ENCODE data around the gene OR2T3. TPM values are rescaled to one million over a fixed set of nuclear protein-coding genes. Genes with fewer than 3 reads are reported as not detected.
"Not testable (repeated sequence)": the region's sequence is repeated elsewhere in the genome, so short reads cannot be mapped to it uniquely, and the experiment has no call there.

Gene OR2T3
- total RNA-seq, 1 donor: under 0.01 TPM

DNA sequence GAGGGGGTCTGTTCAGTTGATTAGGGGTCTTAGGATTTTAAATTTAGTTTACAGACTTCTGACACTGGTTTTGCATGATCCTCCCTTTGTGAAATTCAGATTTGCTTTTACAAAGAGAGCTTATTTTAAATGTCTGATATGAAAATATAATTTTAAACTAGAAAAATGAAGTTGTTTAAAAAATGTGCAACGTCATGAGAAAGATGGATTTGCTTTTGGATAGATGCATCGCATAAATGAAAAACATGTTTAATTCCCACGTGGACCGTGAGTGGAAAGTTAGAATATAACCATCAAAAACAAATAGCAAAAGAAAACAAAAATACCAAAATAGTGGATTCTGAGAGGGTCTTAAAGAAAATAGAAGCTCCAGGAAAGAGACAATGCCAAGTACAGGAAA lies 2.0 kb upstream of the OR2T3 start:
- no peak for DNase-seq (ENCODE audit: low read depth in 2 of 3, low spot score in 2 of 3)

DNA sequence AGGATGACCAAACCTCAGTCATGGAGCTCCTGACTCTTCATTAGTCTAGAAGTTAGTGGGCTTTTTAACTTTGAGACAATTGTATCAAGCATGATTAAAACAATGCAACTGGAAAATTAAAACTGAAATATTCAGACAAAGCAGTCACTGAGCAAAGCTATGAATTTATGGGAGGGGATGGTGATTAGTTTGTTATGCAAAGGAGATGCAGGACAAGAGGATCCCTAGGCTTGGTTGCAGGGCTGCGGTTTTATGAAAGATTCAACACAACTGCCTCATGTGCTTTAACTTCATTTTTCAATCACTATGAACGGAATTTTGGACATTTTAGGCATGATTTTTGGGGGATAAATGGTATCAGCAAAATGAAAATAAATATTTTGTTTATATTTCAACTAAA lies 1.0 kb upstream of the OR2T3 start:
- DNase-seq (ENCODE audit: low read depth in 2 of 3, low spot score in 2 of 3): not testable (repeated sequence)

DNA sequence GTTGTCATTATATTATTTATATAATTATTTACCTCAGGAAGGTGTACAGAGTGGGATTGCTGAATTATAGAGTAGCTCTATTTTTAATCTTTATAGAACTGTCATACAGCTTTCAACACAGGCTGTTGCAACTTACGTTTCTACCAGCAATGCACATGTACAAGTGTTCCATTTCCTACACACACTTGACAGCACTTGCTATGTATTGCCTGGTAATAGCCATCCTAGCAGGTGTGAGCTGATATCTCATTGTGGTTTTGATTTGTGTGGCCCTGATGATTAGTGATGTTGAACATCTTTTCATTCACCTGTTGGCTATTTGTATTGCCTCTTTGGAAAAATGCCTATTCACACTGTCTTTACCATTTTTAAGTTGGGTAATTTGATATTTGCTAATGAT lies 2.5 kb downstream of the OR2T3 start:
- not testable (repeated sequence) for DNase-seq (ENCODE audit: low read depth in 2 of 3, low spot score in 2 of 3)

DNA sequence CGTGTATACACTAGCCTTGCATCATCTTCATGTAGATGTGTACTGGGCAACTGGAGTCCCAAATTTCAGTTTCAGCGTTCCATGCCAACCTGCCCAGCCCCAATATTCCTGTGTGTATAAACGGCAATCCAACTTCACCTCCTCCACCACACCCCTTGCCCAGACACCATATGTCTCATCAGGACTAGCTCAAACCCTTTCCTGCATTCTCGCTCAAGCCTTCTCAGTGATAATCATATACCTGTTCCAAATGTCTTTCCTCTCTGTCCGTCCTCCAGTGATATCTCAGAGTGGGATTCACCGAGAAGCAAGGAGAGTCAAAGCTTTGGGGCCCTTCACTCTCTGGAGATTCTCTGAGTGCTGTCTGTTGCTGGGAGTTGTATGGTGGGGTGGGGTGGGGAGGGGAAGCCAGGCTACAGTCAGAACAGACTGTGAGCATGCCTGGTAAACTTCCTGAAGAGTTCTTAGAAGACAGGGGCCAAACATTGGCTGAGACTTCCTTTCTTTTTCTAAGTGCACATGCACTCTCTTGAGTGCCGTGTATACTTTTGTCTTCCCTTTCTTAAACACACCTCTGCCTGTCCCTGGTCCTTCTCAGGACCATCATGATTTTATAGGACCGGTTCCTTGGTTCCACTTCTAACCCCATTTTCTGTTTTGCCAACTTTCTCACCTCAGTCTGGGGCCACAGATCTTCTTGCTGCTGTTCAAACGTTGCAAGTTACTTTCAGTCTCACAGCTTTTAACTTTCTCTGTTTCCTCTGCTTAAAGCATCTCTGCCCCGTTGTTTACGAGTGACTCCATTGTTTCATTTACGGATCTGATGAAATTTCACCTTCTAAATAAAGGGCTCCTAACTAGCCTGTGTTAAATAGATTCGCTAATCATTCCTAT lies 8.8 kb downstream of the OR2T3 start:
- peak in 2 of 3 donors; percentile 10 to 11 for DNase-seq (ENCODE audit: low read depth in 2 of 3, low spot score in 2 of 3)

DNA sequence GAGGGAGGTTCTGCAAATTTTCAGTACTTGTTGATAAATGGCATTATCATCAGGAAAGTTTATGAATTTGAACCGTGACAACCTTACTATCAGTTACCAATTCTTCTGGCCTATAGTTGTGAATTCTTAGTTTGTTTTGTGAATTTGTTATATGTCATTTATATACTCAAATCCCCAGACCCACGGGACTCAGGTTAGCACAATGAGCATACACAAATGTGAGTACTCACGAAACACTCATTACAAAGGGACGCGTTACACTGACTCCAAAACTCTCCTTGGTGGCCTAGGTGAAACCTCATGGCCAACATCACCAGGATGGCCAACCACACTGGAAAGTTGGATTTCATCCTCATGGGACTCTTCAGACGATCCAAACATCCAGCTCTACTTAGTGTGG lies 15.1 kb downstream of the OR2T3 start, which contains the start of gene OR2T5:
Gene OR2T5, plus strand, starts transcription at position 301 of the 400 bp plus-strand sequence. Its CDS starts 0 bp downstream, at position 301.
- not testable (repeated sequence) for DNase-seq (ENCODE audit: low read depth in 2 of 3, low spot score in 2 of 3)

DNA sequence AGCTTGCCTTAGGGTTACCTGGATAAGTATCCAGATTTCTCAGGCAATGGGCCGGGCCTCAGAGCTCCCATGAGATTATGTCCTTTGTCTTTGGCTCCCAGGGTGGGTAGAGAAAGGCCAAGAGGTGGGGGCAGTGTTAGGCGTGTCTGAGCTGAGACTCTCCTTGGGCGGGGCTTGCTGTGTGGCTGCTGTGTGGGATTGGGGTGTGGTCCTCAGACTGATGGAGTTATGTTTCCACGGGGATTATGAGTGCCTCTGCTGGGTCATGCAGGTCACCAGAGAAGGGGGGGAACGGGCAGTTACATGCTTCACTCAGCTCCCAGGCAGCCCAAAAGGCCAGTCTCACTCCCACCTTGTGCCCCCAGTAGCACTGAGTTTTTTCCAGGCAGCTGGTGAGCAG lies 23.5 kb downstream of the OR2T3 start:
- not testable (repeated sequence) for DNase-seq (ENCODE audit: low read depth in 2 of 3, low spot score in 2 of 3)

DNA sequence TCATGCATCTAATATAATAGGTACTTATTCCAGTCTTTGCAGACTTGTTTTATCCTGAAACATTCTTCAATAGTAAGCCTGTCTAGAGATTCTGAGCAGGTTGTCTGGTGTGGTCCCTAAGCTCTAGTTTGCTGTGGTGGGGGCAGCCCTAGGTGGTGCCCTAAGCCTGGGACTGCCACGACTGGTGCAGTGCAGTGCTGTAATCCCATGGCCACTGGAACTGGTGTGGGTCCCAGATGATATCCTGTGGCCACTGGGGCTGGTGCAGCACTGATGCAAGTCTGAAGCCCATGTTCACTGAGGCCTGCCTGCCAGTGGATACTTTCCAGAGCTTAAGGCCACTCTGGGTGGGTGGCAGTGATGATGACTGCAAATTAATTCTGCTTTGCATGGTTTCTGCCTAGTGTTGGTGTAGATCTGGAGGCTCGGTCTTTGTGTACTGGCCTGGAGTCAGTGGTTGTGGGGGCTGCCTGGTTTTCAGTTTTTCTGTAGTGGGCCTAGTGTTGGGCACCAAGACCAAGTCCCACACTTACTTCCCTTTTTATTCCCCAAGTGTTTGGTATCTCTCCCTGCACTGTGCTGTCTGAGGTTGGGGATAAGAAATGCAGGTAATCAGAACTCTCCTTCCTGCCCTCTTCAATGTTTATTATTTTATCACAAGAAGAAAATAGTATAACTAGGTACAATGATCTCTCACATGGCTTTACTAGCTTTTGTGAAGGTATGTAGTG lies 27.3 kb downstream of the OR2T3 start:
- not testable (repeated sequence) for DNase-seq (ENCODE audit: low read depth in 2 of 3, low spot score in 2 of 3)

DNA sequence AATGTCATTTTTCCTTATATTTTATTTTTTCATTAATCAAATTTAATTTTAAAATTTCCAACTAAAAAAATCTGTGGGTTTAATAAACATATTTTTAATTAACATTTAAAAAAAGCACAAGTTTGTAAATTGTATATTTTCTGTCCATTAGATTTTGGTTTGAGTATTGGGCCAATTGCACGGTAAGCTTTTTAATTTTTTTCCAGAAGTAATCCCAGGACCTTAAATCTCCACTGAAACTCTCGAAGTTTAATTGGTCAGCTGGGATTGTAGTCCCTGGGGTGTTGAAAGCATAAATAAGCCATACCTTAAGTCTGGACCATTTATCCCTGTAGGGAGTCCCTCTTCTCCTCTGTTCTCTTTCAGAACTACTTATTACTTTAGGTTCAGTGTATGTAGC lies 34.6 kb downstream of the OR2T3 start, which contains the start of gene OR2G6:
Gene OR2G6, plus strand, starts transcription at position 301 of the 400 bp plus-strand sequence. CDS start 13,574 bp downstream, outside the sequence.
- DNase-seq (ENCODE audit: low read depth in 2 of 3, low spot score in 2 of 3): not testable (repeated sequence)

DNA sequence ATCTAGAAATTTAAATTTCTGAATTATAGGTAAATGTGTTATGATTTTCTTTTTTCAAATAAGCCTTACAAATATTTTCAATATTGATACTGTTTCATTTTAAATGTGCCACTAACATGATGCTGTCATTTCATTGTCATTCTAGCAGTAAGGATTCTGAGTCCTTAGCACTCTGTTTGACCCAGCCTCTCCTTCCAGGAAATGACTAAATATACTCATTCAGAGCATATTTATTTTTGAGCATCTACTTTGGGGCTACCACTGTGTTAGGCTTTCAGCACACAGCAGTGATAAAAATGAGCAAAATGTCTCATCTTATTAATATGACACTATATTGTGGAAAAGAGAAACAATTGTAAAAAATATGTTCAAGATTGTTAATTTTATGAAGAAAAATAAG lies 37.1 kb downstream of the OR2T3 start:
- not testable (repeated sequence) for DNase-seq (ENCODE audit: low read depth in 2 of 3, low spot score in 2 of 3)

DNA sequence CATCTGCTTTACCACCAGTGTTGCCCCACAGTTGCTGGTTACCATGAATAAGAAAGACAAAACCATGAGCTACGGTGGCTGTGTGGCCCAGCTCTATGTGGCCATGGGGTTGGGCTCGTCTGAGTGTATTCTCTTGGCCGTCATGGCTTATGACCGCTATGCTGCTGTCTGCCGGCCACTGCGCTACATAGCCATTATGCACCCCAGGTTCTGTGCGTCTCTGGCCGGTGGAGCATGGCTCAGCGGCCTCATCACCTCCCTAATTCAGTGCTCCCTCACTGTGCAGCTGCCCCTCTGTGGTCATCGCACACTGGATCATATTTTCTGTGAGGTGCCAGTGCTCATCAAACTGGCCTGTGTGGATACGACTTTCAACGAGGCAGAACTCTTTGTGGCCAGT lies 48.7 kb downstream of the OR2T3 start:
- DNase-seq (ENCODE audit: low read depth in 2 of 3, low spot score in 2 of 3): no peak

Other genes with a start within 250 kb of the OR2T3 start
- gene OR2M4, start 241.9 kb upstream of the OR2T3 start, total RNA-seq: under 0.01 TPM
- 7.0 TPM for gene OR2T33, start 195.4 kb upstream of the OR2T3 start, total RNA-seq
- gene OR2T12, start 169.9 kb upstream of the OR2T3 start, total RNA-seq: not detected
- gene OR2M7, start 148.8 kb upstream of the OR2T3 start, total RNA-seq: not detected
- gene OR14C36, start 124.6 kb upstream of the OR2T3 start, total RNA-seq: not detected
- gene OR2T4, start 111.7 kb upstream of the OR2T3 start, total RNA-seq: under 0.01 TPM
- gene OR2T6, start 97.6 kb upstream of the OR2T3 start, total RNA-seq: under 0.01 TPM
- under 0.01 TPM for gene OR2T1, start 70.3 kb upstream of the OR2T3 start, total RNA-seq
- gene OR2T2, start 27.7 kb upstream of the OR2T3 start, total RNA-seq: under 0.01 TPM
- gene OR2T5, start 15.2 kb downstream of the OR2T3 start, total RNA-seq: not detected
- not detected for gene OR2G6, start 34.7 kb downstream of the OR2T3 start, total RNA-seq
- not detected for gene OR2T29, start 89.4 kb downstream of the OR2T3 start, total RNA-seq
- under 0.01 TPM for gene OR2T34, start 101.4 kb downstream of the OR2T3 start, total RNA-seq
- not detected for gene OR2T10, start 124.3 kb downstream of the OR2T3 start, total RNA-seq
- not detected for gene OR2T11, start 161.7 kb downstream of the OR2T3 start, total RNA-seq
- not detected for gene OR2T35, start 171.9 kb downstream of the OR2T3 start, total RNA-seq
- gene OR2T27, start 182.2 kb downstream of the OR2T3 start, total RNA-seq: not detected
- not detected for gene OR14I1, start 229.4 kb downstream of the OR2T3 start, total RNA-seq